Measurements from ENCODE around the gene NADK2.
"Not testable (repeated sequence)": the region's sequence is repeated elsewhere in the genome, so short reads cannot be mapped to it uniquely, and the experiment has no call there.

The NADK2 gene

GRCh38 chr5:36208786-36209185 is 32.9 kb downstream of the NADK2 start:
- no peak for DNase-seq (ENCODE audit: low read depth in 2 of 2)

GRCh38 chr5:36206913-36207312 is 34.8 kb downstream of the NADK2 start:
- DNase-seq (ENCODE audit: low read depth in 2 of 2): no peak

GRCh38 chr5:36205329-36205728 is 36.4 kb downstream of the NADK2 start:
- DNase-seq (ENCODE audit: low read depth in 2 of 2): no peak

- DNase-seq (ENCODE audit: low read depth in 2 of 2): no peak
Measured at GRCh38 chr5:36202521-36202961, 39.2 kb downstream of the NADK2 start.

- no peak for DNase-seq (ENCODE audit: low read depth in 2 of 2)
Measured at GRCh38 chr5:36200513-36200912, 41.2 kb downstream of the NADK2 start.

GRCh38 chr5:36199620-36200019 is 42.1 kb downstream of the NADK2 start:
- DNase-seq (ENCODE audit: low read depth in 2 of 2): no peak

- DNase-seq (ENCODE audit: low read depth in 2 of 2): not testable (repeated sequence)
Measured at GRCh38 chr5:36198783-36199182, 42.9 kb downstream of the NADK2 start.

- no peak for DNase-seq (ENCODE audit: low read depth in 2 of 2)
Measured at GRCh38 chr5:36198281-36198680, 43.4 kb downstream of the NADK2 start.

GRCh38 chr5:36193746-36194145 is 48.0 kb downstream of the NADK2 start:
- DNase-seq (ENCODE audit: low read depth in 2 of 2): no peak

GRCh38 chr5:36184408-36184807 is 57.3 kb downstream of the NADK2 start:
- not testable (repeated sequence) for DNase-seq (ENCODE audit: low read depth in 2 of 2)

- no peak for DNase-seq (ENCODE audit: low read depth in 2 of 2)
Measured at GRCh38 chr5:36181774-36182173, 60.0 kb downstream of the NADK2 start.

- no peak for DNase-seq (ENCODE audit: low read depth in 2 of 2)
Measured at GRCh38 chr5:36180556-36181350, 61.0 kb downstream of the NADK2 start.

GRCh38 chr5:36179950-36180349 is 61.8 kb downstream of the NADK2 start:
- no peak for DNase-seq (ENCODE audit: low read depth in 2 of 2)

- DNase-seq (ENCODE audit: low read depth in 2 of 2): no peak
Measured at GRCh38 chr5:36178524-36178890, 63.2 kb downstream of the NADK2 start.

- no peak for DNase-seq (ENCODE audit: low read depth in 2 of 2)
Measured at GRCh38 chr5:36177715-36178523, 63.8 kb downstream of the NADK2 start.

- no peak for DNase-seq (ENCODE audit: low read depth in 2 of 2)
Measured at GRCh38 chr5:36177154-36177553, 64.6 kb downstream of the NADK2 start.

- DNase-seq (ENCODE audit: low read depth in 2 of 2): no peak
Measured at GRCh38 chr5:36175043-36175442, 66.7 kb downstream of the NADK2 start.

GRCh38 chr5:36174119-36174518 is 67.6 kb downstream of the NADK2 start:
- no peak for DNase-seq (ENCODE audit: low read depth in 2 of 2)

- no peak for DNase-seq (ENCODE audit: low read depth in 2 of 2)
Measured at GRCh38 chr5:36173426-36173825, 68.3 kb downstream of the NADK2 start.

- no peak for DNase-seq (ENCODE audit: low read depth in 2 of 2)
Measured at GRCh38 chr5:36172599-36172998, 69.1 kb downstream of the NADK2 start.

- DNase-seq (ENCODE audit: low read depth in 2 of 2): no peak
Measured at GRCh38 chr5:36170832-36171424, 70.8 kb downstream of the NADK2 start.

- no peak for DNase-seq (ENCODE audit: low read depth in 2 of 2)
Measured at GRCh38 chr5:36168737-36169136, 73.0 kb downstream of the NADK2 start.

- DNase-seq (ENCODE audit: low read depth in 2 of 2): no peak
Measured at GRCh38 chr5:36164461-36164860, 77.3 kb downstream of the NADK2 start.
